Measurements from ENCODE around the gene CRB2. TPM values are rescaled to one million over a fixed set of nuclear protein-coding genes. Genes with fewer than 3 reads are reported as not detected.

CRB2 gene
- total and polyA plus RNA-seq, 2 donors (not counting 3 experiments of a cell fraction or from before 2014, with no cell fraction given) = not detected

DNA sequence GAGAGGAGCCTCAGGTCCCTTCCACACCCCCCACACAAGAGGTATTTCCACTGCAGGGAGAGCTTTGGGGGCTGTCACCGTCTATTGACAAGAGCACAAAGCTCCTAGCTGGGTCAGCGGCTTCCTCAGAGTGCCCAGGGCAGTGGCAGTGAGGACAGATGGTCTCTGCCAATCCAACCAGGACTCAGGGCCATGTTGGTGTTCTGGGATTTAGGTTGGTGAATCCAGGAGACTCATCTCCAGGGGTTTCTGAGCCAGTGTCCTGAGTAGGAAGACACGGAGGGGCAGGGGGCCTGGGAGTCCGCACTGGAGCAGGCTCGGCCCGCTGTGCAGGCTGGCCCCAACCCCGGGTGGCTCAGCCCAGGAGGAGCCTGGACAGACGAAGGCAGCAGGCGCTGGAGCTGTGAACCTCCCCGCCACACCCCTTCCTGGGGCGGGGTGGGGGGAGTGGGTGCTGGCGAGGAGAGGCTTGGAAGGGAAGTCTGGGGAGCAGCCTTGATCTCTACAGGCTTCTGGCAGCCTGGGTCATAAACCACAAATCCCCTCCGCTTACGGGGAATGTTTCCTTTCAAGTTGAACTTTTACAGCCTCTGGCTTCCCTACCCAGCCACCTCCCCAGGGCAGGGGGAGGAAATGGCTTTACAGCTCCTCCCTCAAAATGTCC lies 19.6 kb downstream of the CRB2 start:
- H3K4me1 ChIP-seq (ENCODE audit: control insufficient read depth, extremely low read depth, insufficient read depth, low read length) = no peaks in the 10 kb centered on the region
- no peak overlapping the region for H3K4me3 ChIP-seq (replicated peaks in 1 of 3; ENCODE audit: insufficient read depth in 1 of 3, low read depth in 1 of 3, low read length in 3 of 3)
- peaks cover 26 to 32% of the 10 kb centered on the region in 2 experiments for H3K27me3 ChIP-seq (ENCODE audit: control insufficient read depth in 2 of 2, insufficient read depth in 2 of 2, low read length in 2 of 2)
- FAIRE-seq (no peak), DNase-seq (ENCODE audit: low read depth, low spot score) (no peak)
- no peaks in the 10 kb centered on the region for H3K9me1 ChIP-seq (replicated peaks; ENCODE audit: control insufficient read depth, extremely low read depth, insufficient read depth, low read length)
- no peaks in the 10 kb centered on the region for H3K36me3 ChIP-seq (ENCODE audit: control insufficient read depth in 2 of 2, extremely low read depth in 1 of 2, insufficient read depth in 2 of 2, low read length in 2 of 2)
- ChIA-PET POLR2A (no interaction called here), CTCF (interaction anchor here (1.3 kb wide), 1 partner anchor 9 kb away, joined by 3 read pairs; no protein-coding TSS in a partner anchor)
- no TSS peak for BruUV-seq (replicated peaks)
- H3K9ac ChIP-seq (replicated peaks; ENCODE audit: extremely low read depth, insufficient read depth, low read length) = no peak overlapping the region
- H3K79me2 ChIP-seq (ENCODE audit: control insufficient read depth, insufficient read depth, low read length) = no peaks in the 10 kb centered on the region
- H3K4me2 ChIP-seq (ENCODE audit: insufficient read depth, low read length) = no peak overlapping the region
- H4K20me1 ChIP-seq (replicated peaks; ENCODE audit: control insufficient read depth, extremely low read depth, insufficient read depth, low read length) = no peaks in the 10 kb centered on the region
- no peak overlapping the region for H2AFZ ChIP-seq (ENCODE audit: low read depth, low read length)
- dilution Hi-C loops (cut with MboI; ENCODE audit: extremely low pct_ligation_motif_present, low sequenced_read_pairs) (no loop called here), intact Hi-C loops (cut with micrococcal nuclease) (no loop called here)
- H3K27ac ChIP-seq (ENCODE audit: insufficient read depth, low read depth, low read length) = no peak overlapping the region
- TF ChIP-seq JUN (IDR thresholded peaks at IDR 0.05; ENCODE audit: borderline replicate concordance, insufficient read depth, insufficient read length, low read depth) (no peak), GATA2 (IDR thresholded peaks at IDR 0.05; ENCODE audit: insufficient read depth, insufficient read length, low read depth, low read length) (no peak), MYC (IDR thresholded peaks at IDR 0.05; ENCODE audit: low read depth, low read length) (no peak), MAX (IDR thresholded peaks at IDR 0.05; ENCODE audit: insufficient read depth, insufficient read length) (no peak), POLR2AphosphoS5 (IDR thresholded peaks at IDR 0.05; ENCODE audit: insufficient read depth, low read depth, low read length) (no peak), EZH2 (IDR thresholded peaks at IDR 0.05; ENCODE audit: borderline replicate concordance, low read depth, low read length, severe bottlenecking) (no peak), FOS (IDR thresholded peaks at IDR 0.05; ENCODE audit: borderline replicate concordance, insufficient read depth, low read length) (no peak), POLR2A (IDR thresholded peaks at IDR 0.05; ENCODE audit: low read depth, low read length) (no peak)
- TF ChIP-seq, protein P1, sequence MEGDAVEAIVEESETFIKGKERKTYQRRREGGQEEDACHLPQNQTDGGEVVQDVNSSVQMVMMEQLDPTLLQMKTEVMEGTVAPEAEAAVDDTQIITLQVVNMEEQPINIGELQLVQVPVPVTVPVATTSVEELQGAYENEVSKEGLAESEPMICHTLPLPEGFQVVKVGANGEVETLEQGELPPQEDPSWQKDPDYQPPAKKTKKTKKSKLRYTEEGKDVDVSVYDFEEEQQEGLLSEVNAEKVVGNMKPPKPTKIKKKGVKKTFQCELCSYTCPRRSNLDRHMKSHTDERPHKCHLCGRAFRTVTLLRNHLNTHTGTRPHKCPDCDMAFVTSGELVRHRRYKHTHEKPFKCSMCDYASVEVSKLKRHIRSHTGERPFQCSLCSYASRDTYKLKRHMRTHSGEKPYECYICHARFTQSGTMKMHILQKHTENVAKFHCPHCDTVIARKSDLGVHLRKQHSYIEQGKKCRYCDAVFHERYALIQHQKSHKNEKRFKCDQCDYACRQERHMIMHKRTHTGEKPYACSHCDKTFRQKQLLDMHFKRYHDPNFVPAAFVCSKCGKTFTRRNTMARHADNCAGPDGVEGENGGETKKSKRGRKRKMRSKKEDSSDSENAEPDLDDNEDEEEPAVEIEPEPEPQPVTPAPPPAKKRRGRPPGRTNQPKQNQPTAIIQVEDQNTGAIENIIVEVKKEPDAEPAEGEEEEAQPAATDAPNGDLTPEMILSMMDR (IDR thresholded peaks at IDR 0.05; ENCODE audit: extremely low read depth in 1 of 2, insufficient read depth in 1 of 2, low read depth in 1 of 2, low read length in 2 of 2) = no peak
- H3K9me3 ChIP-seq (replicated peaks; ENCODE audit: control insufficient read depth, insufficient read depth, low read length) = no peaks in the 10 kb centered on the region
